Measurements from ENCODE around the gene MAGEF1. TPM values are rescaled to one million over a fixed set of nuclear protein-coding genes. Genes with fewer than 3 reads are reported as not detected.

The MAGEF1 gene
- total RNA-seq, 1 donor from 2014 or later: 80.3 TPM

- no peak for DNase-seq (ENCODE audit: low read depth, low spot score)
- peaks cover 26% of the 10 kb centered on the region for H3K4me1 Mint-ChIP-seq
- no peaks in the 10 kb centered on the region for H3K36me3 Mint-ChIP-seq (ENCODE audit: low read depth)
- no peak for TF ChIP-seq CTCF (conservative IDR thresholded peaks at IDR 0.05)
- no peaks in the 10 kb centered on the region for H3K27me3 Mint-ChIP-seq (ENCODE audit: low read depth)
- H3K27ac Mint-ChIP-seq (ENCODE audit: unreplicated experiment): no peak overlapping the region
- H3K9me3 Mint-ChIP-seq: no peaks in the 10 kb centered on the region
- H3K4me3 Mint-ChIP-seq: no peak overlapping the region
Observed at GRCh38 chr3:184663756-184664155, 48.1 kb downstream of the MAGEF1 start.

- Mint-ChIP-seq H3K4me1 (peaks cover 30% of the 10 kb centered on the region), H3K36me3 (ENCODE audit: low read depth) (no peaks in the 10 kb centered on the region), H3K4me3 (no peak overlapping the region), H3K27me3 (ENCODE audit: low read depth) (no peaks in the 10 kb centered on the region), H3K9me3 (no peaks in the 10 kb centered on the region), H3K27ac (ENCODE audit: unreplicated experiment) (no peak overlapping the region)
- no peak for TF ChIP-seq CTCF (conservative IDR thresholded peaks at IDR 0.05)
- no peak for DNase-seq (ENCODE audit: low read depth, low spot score)
Observed at GRCh38 chr3:184663356-184663755, 48.5 kb downstream of the MAGEF1 start.

GRCh38 chr3:184662187-184662586 is 49.7 kb downstream of the MAGEF1 start:
- Mint-ChIP-seq H3K9me3 (no peaks in the 10 kb centered on the region), H3K27ac (ENCODE audit: unreplicated experiment) (no peak overlapping the region), H3K4me3 (no peak overlapping the region), H3K4me1 (peaks cover 34% of the 10 kb centered on the region), H3K27me3 (ENCODE audit: low read depth) (no peaks in the 10 kb centered on the region), H3K36me3 (ENCODE audit: low read depth) (no peaks in the 10 kb centered on the region)
- no peak for TF ChIP-seq CTCF (conservative IDR thresholded peaks at IDR 0.05)
- DNase-seq (ENCODE audit: low read depth, low spot score): no peak

GRCh38 chr3:184660931-184661330 is 50.9 kb downstream of the MAGEF1 start:
- no peaks in the 10 kb centered on the region for H3K9me3 Mint-ChIP-seq
- TF ChIP-seq CTCF (conservative IDR thresholded peaks at IDR 0.05): no peak
- H3K4me3 Mint-ChIP-seq: no peak overlapping the region
- peaks cover 39% of the 10 kb centered on the region for H3K4me1 Mint-ChIP-seq
- no peaks in the 10 kb centered on the region for H3K27me3 Mint-ChIP-seq (ENCODE audit: low read depth)
- H3K27ac Mint-ChIP-seq (ENCODE audit: unreplicated experiment): peak overlapping the region; percentile 22
- H3K36me3 Mint-ChIP-seq (ENCODE audit: low read depth): no peaks in the 10 kb centered on the region
- no peak for DNase-seq (ENCODE audit: low read depth, low spot score)

Other genes starting within 250 kb of the MAGEF1 start
- 9.7 and 13.4 TPM in 2 replicates for gene EPHB3, start 150.3 kb downstream of the MAGEF1 start, total RNA-seq
- gene VPS8, start 100.1 kb upstream of the MAGEF1 start, total RNA-seq: 52.9 and 55.7 TPM in 2 replicates

Data from neural crest cell (in vitro differentiated cells).